GM21786 (cell line): ENCODE results near the gene TMC2.

Experiments
- ATAC-seq: cut with Tn5 transposase; IDR thresholded peaks from one replicate; pipeline ENCODE4 v1.9.1; 2021; ENCODE audit not compliant: unreplicated experiment

TMC2 gene

DNA sequence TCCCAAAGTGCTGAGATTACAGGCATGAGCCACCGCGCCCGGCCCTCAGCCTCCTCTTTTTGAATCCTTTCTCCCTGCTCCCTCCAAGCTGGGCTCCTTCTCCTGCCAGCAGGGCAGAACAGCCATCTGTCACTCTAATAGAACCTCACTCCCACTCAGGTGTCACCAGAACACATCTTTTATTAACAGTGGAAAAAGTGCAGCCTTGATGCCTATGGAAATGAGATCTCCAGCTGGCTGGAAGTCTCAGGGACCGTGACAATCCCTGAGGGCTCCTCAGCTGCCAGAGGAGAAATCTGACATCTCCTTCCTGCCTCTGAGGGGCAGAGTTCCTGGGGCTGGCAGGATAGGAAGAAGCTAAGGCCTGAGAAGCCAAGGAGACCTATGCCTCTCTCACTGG, 28.0 kb downstream of the TMC2 start:
- ATAC-seq, result no peak

DNA sequence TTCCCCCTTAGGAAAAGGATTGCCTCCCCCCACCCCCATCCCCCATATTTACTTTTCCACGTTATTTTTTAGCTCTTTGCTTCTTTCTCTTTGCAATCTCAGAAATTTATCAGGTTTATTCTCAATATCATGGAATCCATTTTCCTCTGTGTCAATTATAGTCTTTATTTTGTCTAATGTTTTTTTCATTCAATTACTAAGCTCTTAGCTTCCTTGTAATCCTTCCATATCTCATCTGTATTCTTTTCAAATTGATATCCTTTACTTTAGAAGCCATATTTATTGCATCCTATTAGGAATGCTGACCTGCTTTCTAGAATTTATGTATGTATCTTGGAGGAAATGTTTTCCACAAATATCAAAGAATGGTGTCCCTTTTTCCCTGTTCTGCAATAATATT, 39.3 kb downstream of the TMC2 start:
- ATAC-seq, result no peak

DNA sequence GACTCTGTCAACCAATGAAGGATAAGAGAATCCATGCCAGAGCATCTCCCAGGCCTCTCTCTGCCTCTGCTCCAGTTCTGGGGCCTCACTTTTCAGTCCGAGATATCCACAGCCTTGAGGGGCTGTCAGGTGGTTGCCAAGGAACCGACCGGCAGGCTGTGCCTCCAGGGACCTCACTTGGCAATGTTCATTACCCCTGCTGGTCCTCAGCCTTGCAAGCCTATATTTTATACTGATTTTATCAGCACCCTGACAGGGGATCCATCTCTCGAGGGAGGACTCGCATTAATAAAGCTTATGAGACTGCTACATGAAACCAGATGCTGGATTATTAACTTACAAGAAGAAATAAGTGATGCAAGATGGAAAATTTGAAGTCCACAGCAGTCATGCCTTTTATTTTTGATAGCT, 39.9 kb downstream of the TMC2 start:
- ATAC-seq, result no peak

DNA sequence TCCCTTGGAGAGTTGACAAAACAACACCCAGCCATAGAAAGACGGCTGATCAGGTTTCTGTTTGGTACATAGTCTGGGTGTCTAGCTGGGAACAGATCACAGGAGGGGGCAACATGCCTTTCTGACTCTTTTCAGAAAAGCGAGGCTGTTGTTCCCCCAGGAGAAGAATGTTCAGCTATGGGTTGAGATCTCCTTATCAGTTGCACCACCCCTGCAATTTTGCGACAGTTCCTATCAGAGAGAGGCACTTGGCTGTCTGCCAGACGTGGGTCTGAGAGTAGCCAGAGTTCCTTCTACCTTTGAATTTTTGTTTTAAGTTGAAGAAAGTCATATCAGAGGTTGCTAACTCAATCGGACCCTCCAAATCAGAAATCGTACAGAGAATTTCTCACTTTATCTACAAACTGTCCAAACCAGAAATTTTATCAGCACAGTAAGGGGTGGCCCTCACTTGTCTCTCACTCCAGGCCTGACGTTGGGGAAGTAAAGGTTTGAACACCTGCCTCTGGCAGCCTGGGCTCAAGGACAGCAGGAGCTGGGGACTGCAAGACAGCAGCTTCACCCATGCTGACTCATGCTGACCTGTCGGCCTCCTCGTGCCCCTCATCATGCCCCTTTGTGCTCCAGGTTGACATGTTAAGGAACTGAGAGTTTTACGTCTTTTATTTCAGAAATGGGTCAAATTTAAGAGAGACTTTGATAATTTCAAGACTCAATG, 42.3 kb downstream of the TMC2 start:
- ATAC-seq, result no peak

DNA sequence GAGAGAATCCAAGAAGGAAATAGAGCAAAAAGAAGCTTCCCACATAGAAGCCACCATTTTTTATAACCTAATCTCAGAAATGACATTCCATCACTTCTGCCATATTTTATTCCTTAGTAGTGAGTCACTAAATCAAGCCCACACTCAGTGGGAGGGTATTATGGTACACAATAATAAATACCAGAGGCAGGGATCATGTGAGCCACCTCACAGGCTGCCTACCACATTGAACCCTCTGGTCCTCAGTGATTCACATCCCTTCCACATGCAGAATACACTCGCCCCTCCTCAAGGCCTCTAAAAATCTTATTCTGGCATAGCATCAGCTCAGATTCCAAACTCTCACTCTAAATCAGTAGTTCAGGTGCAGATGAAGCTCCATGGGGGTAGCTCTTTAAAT, 49.4 kb downstream of the TMC2 start:
- no peak for ATAC-seq

DNA sequence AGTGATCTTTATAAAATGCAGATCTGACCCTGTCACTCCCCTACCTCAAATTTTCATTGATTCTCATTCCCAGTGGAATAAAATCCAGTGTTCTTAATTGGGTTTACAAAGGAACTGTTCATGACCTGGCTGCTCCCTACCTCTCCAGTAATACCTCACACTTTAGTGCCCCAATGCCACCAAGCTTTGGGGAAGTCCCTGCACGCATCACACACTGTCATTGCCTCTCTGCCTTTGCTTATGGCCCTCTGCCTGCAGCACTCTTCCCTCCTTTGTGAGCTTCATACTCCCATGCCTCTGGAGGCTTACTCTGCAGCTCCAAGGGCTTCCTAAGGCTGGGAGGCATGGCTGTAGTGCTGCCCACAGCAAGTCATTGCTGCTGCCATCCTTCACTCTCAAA, 57.4 kb downstream of the TMC2 start:
- ATAC-seq, result no peak

DNA sequence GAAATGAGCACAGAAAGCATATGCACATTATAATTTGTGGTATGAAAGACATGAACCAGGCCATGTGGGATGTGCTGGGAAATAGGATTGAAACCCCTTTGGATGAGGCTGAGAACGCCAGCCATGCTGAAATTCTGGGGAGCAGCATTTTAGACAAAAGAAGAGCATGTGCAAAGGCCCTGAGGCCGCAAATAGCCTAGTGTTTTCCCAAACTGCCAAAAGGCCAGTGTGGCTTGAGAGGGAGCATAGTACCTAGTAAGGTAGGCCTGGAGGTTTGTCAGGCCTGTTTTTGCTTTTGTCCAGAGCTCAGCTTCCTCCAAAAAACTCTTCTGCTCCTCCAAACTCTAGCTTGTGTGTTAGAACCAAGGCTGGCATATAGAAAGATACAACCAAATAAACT, 58.7 kb downstream of the TMC2 start:
- ATAC-seq, result no peak

DNA sequence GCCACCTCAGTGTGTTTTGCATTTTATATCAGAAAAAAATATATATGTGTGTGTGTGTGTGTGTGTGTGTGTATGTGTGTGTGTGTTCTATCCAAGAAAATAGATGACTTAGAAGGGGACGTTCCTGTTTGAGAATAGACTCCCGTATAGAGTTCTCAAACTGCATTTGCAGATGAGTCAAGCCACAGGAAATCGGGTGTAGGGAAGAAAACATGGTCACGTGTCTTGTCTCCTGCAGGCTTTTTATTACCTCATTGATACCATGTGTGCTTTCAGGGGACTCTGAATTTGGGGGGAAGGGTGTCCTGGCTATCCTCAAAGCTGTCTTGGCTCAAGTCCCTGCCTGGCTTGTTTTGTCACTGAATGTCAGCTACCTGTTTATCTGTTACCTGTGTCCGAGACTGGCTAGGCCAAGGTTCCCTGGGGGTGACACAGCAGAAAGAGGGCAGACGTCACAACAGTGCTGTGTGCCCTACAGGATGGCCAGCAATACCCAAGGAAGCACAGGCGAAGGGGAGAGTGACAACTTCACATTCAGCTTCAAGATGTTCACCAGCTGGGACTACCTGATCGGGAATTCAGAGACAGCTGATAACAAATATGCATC, 60.4 kb downstream of the TMC2 start:
- ATAC-seq, result no peak

DNA sequence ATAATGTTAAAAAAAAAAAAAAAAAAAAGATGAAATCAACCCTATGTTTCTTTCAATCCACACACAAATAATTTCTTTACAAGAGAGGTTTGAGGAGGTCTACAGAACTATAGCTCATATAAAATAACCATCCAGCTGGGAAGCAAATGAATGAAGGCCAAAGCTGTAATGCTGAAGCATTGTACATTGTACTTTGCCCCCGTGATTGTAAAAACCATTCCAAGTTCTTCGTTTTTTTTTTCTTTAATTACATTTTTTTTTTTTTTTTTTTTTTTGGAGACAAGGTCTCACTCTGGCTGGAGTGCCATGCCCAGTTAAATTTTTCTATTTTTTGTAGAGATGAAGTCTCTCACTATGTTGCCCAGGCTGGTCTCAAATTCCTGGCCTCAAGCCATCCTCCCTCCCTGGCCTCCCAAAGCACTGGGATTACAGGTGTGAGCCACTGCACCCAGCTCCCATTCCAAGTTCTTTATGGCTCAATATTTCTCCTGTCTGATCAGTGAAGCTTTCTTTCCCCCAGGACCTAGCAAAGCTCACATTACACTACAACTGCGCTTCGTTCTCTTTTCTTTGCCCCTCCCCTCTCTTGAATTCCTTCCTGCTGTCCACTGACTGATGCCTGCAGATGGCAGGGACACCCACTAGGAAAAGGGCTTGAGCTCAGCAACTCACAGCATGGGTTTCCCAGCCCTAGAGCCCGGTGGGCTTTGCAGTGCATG, 63.1 kb downstream of the TMC2 start:
- no peak for ATAC-seq

DNA sequence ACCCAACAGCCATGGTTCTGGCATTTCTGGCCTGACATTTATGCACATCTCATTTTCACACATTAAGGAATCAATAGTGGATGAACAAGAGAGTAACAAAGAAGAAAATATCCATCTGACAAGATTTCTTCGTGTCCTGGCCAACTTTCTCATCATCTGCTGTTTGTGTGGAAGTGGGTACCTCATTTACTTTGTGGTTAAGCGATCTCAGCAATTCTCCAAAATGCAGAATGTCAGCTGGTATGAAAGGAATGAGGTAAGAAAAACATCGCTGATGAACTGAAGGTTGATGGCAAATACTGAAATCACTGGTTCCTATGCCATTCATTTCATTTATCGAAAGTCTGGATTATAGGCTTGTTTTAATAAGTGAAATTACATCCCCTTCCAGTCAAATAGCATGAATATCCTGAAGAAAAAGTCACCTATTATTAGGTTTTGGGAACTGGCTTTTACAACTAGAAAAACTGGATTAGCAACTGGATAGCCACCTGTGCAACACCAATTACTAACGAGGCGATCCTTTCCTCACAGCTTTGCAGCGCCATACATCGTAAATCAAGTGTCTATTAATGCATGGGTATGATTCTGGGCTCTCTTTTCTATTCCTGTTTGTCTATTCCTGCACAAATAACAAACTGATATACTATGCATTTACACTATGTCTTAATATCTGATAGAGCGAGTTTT, 65.8 kb downstream of the TMC2 start:
- ATAC-seq, result no peak

DNA sequence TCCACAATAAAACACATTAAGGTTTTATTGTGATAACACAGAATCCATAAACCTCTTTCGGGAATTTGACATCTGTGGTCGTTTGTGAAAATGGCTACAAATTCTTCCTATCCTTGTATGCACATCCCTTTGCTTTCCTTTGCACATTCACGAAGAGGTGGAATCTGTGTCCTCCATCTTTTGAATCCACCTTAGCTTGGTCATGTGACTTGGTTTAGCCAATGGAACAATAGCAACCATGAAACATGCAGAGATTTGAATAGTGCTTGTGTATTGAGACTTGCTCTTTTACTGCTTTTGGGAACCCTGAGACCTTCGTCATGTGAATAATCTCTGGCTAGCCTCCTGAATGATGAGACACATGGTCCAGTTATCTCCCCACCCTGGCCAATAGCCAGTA, 66.4 kb downstream of the TMC2 start:
- ATAC-seq, result no peak

DNA sequence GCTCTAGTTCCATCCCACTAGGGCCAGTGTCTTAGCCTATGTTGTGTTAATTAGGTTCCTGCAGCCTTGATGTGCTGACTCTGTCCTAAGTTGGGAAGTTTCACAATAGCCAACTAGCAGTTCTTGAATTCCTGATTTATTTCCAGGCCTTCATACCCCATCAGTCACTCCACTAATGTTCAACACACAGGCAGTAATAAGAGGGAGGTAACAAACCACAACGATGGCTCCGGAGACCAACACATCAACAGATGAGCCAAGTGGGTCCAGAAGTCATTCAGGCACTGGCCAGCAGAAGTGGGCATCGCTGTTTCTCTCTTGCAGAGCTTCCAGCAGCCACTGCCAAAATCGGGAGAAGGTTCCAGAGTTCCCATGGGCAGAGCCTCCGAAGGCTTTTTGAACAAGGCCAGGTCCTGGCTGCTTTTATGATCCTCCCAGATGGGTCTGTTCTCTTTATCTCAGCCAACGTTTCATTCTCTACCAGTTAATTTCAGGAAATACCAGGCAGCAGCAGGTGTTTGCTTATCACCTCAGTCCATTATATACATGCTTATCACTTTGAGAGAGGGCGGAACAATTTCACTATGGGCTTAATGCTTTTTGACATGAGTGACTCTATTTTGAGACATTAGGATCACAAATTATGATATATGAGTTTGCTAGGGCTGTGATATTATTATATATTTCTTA, 67.6 kb downstream of the TMC2 start:
- no peak for ATAC-seq

DNA sequence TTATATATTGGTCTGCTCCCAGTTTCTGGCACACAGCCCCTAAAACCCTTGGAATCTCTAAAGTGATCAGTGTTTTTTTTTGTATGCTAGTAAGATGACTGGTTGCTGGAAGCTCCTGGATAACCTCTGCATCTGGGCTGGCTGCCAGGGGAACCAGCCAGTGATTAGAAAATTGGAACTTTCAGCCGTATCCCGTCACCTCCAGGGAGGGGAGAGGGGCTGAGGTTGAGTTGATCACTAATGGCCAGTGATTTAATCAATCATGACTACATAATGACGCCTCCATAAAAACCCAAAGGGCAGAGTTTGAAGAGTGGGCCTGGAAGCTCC, 68.1 kb downstream of the TMC2 start:
- ATAC-seq, result no peak

DNA sequence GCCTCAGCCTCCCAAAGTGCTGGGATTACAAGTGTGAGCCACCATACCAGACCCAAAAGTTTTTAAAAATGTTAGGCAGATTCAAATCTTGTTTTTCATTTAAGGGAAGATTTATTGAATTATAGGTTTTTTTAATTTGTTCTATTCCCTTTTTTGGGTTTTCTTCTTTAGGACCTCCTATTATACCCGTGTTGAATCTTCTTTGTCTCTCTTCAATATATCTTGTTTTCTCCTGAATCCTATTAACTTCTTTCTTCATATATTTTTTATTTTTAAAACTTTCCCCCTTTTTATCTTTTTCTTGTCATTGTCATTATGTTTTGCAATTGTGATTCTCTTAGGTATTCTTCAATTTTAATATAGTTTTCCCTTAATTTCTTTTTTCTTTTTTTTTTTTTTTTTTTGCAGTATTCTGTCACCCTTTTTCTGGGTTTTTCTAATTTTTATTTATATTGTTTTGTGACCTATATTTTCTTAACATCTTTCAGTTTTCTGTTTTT, 70.2 kb downstream of the TMC2 start:
- no peak for ATAC-seq

DNA sequence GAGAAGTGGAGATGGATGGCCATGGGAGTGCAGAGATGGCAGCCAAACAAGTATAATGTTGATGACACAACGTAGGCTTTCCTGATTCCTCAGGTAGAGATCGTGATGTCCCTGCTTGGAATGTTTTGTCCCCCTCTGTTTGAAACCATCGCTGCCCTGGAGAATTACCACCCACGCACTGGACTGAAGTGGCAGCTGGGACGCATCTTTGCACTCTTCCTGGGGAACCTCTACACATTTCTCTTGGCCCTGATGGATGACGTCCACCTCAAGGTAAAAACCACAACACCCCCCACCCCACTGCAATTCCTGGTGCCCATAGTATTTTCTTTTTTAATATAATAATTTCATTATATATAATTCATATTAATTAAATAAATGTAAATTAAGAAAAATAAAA, 74.0 kb downstream of the TMC2 start:
- no peak for ATAC-seq

DNA sequence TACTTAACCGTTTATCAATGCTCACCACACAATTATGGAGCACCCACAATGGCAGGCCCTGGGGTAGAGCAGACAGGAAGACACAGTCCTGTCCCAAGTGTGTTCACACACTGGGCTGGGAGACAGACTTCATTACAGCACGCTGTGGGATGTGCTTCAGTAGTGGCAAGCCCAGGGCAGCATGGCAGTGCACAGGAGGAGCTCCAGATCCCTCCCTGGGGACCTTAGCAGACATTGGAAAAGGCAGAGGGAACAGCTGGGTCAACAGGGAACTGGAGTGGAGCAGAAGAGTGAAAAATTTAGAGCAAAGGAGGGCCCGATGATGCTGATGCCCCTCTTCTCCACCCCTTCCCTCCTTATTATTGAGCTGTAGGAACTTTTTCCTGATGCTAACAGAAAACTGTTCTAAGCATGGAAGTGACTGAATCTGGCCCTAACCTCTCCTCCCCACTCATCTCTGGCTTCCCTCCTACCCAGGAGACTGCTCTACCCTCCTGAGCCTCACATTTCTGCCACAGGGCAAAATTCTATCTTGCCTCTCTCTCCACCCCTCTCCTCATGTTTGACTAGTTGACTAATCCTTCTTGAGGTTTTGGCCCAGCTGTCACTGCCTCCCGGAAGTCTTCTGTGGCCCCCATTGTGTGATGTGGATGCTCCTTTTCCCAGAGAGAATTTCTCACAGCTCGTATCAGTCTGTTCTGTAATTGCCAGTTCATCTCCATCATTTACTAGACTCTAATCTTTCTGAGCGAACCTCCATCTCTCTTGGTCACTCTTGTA, 74.8 kb downstream of the TMC2 start:
- no peak for ATAC-seq

DNA sequence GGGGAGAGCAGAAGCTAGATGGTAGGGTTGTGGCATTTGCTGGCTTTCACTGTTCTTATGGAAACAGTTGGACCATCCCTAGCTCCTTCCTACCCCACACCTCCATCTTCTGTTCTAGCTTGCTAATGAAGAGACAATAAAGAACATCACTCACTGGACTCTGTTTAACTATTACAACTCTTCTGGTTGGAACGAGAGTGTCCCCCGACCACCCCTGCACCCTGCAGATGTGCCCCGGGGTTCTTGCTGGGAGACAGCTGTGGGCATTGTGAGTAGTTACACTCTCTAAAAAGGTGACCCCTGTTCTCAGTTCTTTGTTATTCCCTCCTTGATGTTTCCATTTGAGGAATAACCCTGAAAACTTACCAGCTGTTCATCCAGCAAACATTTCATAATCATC, 75.7 kb downstream of the TMC2 start:
- ATAC-seq, result no peak

DNA sequence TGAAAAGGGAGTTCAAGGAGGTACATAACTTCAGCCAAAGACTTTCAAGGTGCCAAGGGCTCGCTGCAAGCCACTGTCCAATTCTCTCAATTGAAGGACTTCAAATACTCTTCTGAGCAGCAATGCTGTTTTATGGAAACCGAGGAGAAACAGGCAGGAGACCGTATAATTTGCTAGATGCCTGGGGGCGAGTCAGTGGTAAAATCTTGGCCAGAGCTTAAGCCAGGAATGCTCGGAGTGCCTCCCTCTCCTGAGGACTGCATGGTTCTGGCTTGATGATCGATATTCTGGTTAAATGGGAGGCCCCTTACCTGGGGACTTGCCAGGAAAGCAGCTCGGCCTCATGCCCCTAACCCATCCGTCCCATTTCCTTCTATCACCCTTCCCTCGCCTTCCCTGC, 80.3 kb downstream of the TMC2 start:
- ATAC-seq, result no peak

DNA sequence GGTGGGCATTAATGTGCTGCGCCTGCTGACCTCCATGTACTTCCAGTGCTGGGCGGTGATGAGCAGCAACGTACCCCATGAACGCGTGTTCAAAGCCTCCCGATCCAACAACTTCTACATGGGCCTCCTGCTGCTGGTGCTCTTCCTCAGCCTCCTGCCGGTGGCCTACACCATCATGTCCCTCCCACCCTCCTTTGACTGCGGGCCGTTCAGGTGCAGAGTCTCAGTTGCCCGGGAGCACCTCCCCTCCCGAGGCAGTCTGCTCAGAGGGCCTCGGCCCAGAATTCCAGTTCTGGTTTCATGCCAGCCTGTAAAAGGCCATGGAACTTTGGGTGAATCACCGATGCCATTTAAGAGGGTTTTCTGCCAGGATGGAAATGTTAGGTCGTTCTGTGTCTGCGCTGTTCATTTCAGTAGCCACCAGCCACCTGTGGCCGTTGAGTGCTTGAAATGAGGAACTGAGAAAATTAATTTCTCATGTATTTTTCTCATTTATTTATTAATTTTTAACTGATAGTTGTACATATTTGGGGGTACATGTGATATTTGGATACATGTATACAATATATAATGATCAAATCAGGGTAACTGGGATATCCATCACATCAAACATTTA, 80.8 kb downstream of the TMC2 start:
- no peak for ATAC-seq

DNA sequence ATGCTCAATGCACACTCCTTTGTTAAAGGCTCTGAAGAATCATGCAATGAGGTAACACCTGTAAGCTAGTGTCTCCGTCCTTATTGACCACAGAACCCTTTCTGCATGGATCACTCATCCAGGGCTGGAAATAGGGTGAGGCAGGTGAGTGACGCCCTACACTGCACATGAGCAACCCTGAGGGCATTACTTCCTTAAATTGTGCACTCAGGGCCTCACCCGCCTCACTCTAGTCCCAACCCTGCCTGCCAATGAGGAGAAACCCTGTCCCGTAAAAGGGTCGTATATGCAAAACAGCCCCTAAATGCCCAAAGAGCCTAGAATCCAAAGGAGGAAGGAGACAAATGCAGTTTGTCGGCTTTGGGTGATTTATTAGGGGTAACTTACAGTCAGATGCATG, 82.4 kb downstream of the TMC2 start:
- ATAC-seq, result no peak
